Sigmoid colon (tissue), 4 donors: ENCODE measurements around the gene HNF1B.

Experiments used
- CTCF ChIP-seq, 4 experiments: fragments of 450-650 bp in 3 of 4; fragments of 200-600 bp in 1 of 4; IDR thresholded peaks; one replicate each; pipeline ENCODE4 v1.5.1; 2016 to 2019; ENCODE audit warnings: antibody characterized with exemption in 4 of 4, mild to moderate bottlenecking in 3 of 4, moderate library complexity in 2 of 4
- EP300 ChIP-seq, 4 donors: sonication (generic); formaldehyde crosslinking; IDR thresholded peaks; one replicate each; pipeline ENCODE4 v1.6.1; 2017; ENCODE audit warnings: antibody characterized with exemption in 4 of 4
- POLR2A ChIP-seq, 2 donors: fragments of 450-650 bp; IDR thresholded peaks; one replicate each; pipeline ENCODE4 v1.6.1; 2016; ENCODE audit warnings: antibody characterized with exemption in 2 of 2, mild to moderate bottlenecking in 2 of 2, moderate library complexity in 2 of 2
- POLR2AphosphoS5 ChIP-seq, 4 donors: sonication (generic); formaldehyde crosslinking; IDR thresholded peaks; one replicate each; pipeline ENCODE4 v1.6.1; 2017; ENCODE audit warnings: antibody characterized with exemption in 4 of 4

GRCh38 chr17:37743875-37744632, 805 bp downstream of the HNF1B start:
- TF ChIP-seq CTCF (IDR thresholded peaks at IDR 0.05) (peak in 1 of 4 experiments; percentile 9), POLR2A (IDR thresholded peaks at IDR 0.05) (no peak), POLR2AphosphoS5 (IDR thresholded peaks at IDR 0.05) (no peak), EP300 (IDR thresholded peaks at IDR 0.05) (no peak)
